ENCODE data around the gene HDAC5. TPM values are rescaled to one million over a fixed set of nuclear protein-coding genes. Genes with fewer than 3 reads are reported as not detected.

The HDAC5 gene
- total and polyA plus RNA-seq, 2 donors from 2014 or later = 25.3 to 35.6 TPM

GRCh38 chr17:44085908-44086307, 37.5 kb downstream of the HDAC5 start:
- Histone ChIP-seq H3K4me1 (ENCODE audit: control insufficient read depth in 2 of 3, insufficient read depth in 2 of 3, low read depth in 1 of 3, low read length in 3 of 3) (no peaks in the 10 kb centered on the region), H3K27ac (ENCODE audit: low read depth in 2 of 2, low read length in 2 of 2) (no peak overlapping the region), H3K9ac (ENCODE audit: low read length in 3 of 3) (no peak overlapping the region), H3K9me3 (ENCODE audit: control insufficient read depth in 2 of 3, insufficient read depth in 1 of 3, low read length in 3 of 3) (no peaks in the 10 kb centered on the region), H3K27me3 (ENCODE audit: control insufficient read depth, insufficient read depth, low read length) (no peaks in the 10 kb centered on the region), H3K4me3 (ENCODE audit: low read length in 3 of 3) (no peak overlapping the region), H3K36me3 (ENCODE audit: control insufficient read depth in 2 of 3, insufficient read depth in 3 of 3, low read length in 3 of 3) (peaks cover 4 to 52% (median 22%) of the 10 kb centered on the region in 3 donors)
- intact Hi-C loops (cut with DNase I) = no loop called here
- FAIRE-seq (no peak), DNase-seq (no peak)
- TF ChIP-seq CTCF (IDR thresholded peaks at IDR 0.05; ENCODE audit: borderline replicate concordance, extremely low read depth, insufficient read depth) = no peak

- FAIRE-seq (no peak), DNase-seq (no peak)
- intact Hi-C loops (cut with DNase I) = no loop called here
- H3K36me3 ChIP-seq (ENCODE audit: control insufficient read depth in 2 of 3, insufficient read depth in 3 of 3, low read length in 3 of 3) = peaks cover 3 to 60% (median 25%) of the 10 kb centered on the region in 3 donors
- H3K9ac ChIP-seq (ENCODE audit: low read length in 3 of 3) = no peak overlapping the region
- no peak for TF ChIP-seq CTCF (IDR thresholded peaks at IDR 0.05; ENCODE audit: borderline replicate concordance, extremely low read depth, insufficient read depth)
- no peaks in the 10 kb centered on the region for H3K9me3 ChIP-seq (ENCODE audit: control insufficient read depth in 2 of 3, insufficient read depth in 1 of 3, low read length in 3 of 3)
- no peaks in the 10 kb centered on the region for H3K4me1 ChIP-seq (ENCODE audit: control insufficient read depth in 2 of 3, insufficient read depth in 2 of 3, low read depth in 1 of 3, low read length in 3 of 3)
- no peaks in the 10 kb centered on the region for H3K27me3 ChIP-seq (ENCODE audit: control insufficient read depth, insufficient read depth, low read length)
- H3K27ac ChIP-seq (ENCODE audit: low read depth in 2 of 2, low read length in 2 of 2) = no peak overlapping the region
- H3K4me3 ChIP-seq (ENCODE audit: low read length in 3 of 3) = no peak overlapping the region
These were observed 38.5 kb downstream of the HDAC5 start for GRCh38 chr17:44084921-44085320.

GRCh38 chr17:44084131-44084538, 39.3 kb downstream of the HDAC5 start:
- no peak for FAIRE-seq
- intact Hi-C loops (cut with DNase I) = no loop called here
- H3K36me3 ChIP-seq (ENCODE audit: control insufficient read depth in 2 of 3, insufficient read depth in 3 of 3, low read length in 3 of 3) = peaks cover 3 to 61% (median 25%) of the 10 kb centered on the region in 3 donors

More at GRCh38 chr17:44084131-44084538, 39.3 kb downstream of the HDAC5 start:
- Histone ChIP-seq H3K4me3 (ENCODE audit: low read length in 3 of 3) (no peak overlapping the region), H3K4me1 (ENCODE audit: control insufficient read depth in 2 of 3, insufficient read depth in 2 of 3, low read depth in 1 of 3, low read length in 3 of 3) (no peaks in the 10 kb centered on the region), H3K27me3 (ENCODE audit: control insufficient read depth, insufficient read depth, low read length) (no peaks in the 10 kb centered on the region), H3K27ac (ENCODE audit: low read depth in 2 of 2, low read length in 2 of 2) (no peak overlapping the region), H3K9me3 (ENCODE audit: control insufficient read depth in 2 of 3, insufficient read depth in 1 of 3, low read length in 3 of 3) (no peaks in the 10 kb centered on the region), H3K9ac (ENCODE audit: low read length in 3 of 3) (no peak overlapping the region)
- TF ChIP-seq CTCF (IDR thresholded peaks at IDR 0.05; ENCODE audit: borderline replicate concordance, extremely low read depth, insufficient read depth) = no peak
- no peak for DNase-seq

All from kidney (tissue), 14 donors.